OCI-LY1 (cell line): ENCODE results near the gene MFF.

ENCODE experiments used
- H2AFZ ChIP-seq: fragments of 200-600 bp; sonication (generic), shearing (Covaris generic); 2 replicates; pipeline ENCODE4 v1.6.0; 2014; ENCODE audit warnings: antibody characterized with exemption, mild to moderate bottlenecking, low read length
- H3F3A ChIP-seq: fragments of 200-600 bp; sonication (generic), shearing (Covaris generic); 2 replicates; pipeline ENCODE4 v1.6.0; 2014; ENCODE audit warnings: mild to moderate bottlenecking, antibody characterized with exemption, low read length, moderate library complexity; ENCODE audit not compliant: insufficient read depth
- H3K27ac ChIP-seq: fragments of 200-600 bp; sonication (generic); 2 replicates; pipeline ENCODE4 v1.5.1; 2014; ENCODE audit warnings: low read length, mixed run types, mild to moderate bottlenecking, low read depth; ENCODE audit not compliant: poor library complexity, severe bottlenecking
- H3K27me3 ChIP-seq: fragments of 200-600 bp; sonication (generic); 2 replicates; pipeline ENCODE4 v1.6.0; 2014; ENCODE audit warnings: antibody characterized with exemption, mild to moderate bottlenecking, low read length, moderate library complexity; ENCODE audit not compliant: insufficient read depth
- H3K36me3 ChIP-seq: fragments of 200-600 bp; sonication (generic); 2 replicates; pipeline ENCODE4 v1.6.1; 2014; ENCODE audit warnings: mild to moderate bottlenecking, antibody characterized with exemption, low read length, moderate library complexity, mixed read lengths; ENCODE audit not compliant: insufficient read depth
- H3K4me1 ChIP-seq: fragments of 200-600 bp; sonication (generic); 2 replicates; pipeline ENCODE4 v1.5.1; 2014; ENCODE audit warnings: mild to moderate bottlenecking, low read length, moderate library complexity; ENCODE audit not compliant: insufficient read depth, severe bottlenecking
- H3K4me2 ChIP-seq: fragments of 200-600 bp; sonication (generic), shearing (Covaris generic); 2 replicates; pipeline ENCODE4 v1.6.1; 2014; ENCODE audit warnings: low read length
- H3K4me3 ChIP-seq: fragments of 200-600 bp; sonication (generic); 2 replicates; pipeline ENCODE4 v1.5.1; 2014; ENCODE audit warnings: low read length, low read depth, mild to moderate bottlenecking, mixed read lengths; ENCODE audit not compliant: poor library complexity, severe bottlenecking
- H3K79me2 ChIP-seq: fragments of 200-600 bp; shearing (Covaris generic); 2 replicates; pipeline ENCODE4 v1.6.1; 2016; ENCODE audit warnings: mixed run types, low read length, mixed read lengths; ENCODE audit not compliant: insufficient read depth
- H3K9ac ChIP-seq: fragments of 200-600 bp; sonication (generic), shearing (Covaris generic); 2 replicates; pipeline ENCODE4 v1.6.1; 2014; ENCODE audit warnings: mild to moderate bottlenecking, low read length, mixed read lengths
- H3K9me2 ChIP-seq: fragments of 200-600 bp; sonication (generic), shearing (Covaris generic); 2 replicates; pipeline ENCODE4 v1.6.1; 2014; ENCODE audit warnings: low read depth, mild to moderate bottlenecking, low read length, mixed read lengths
- H3K9me3 ChIP-seq: fragments of 200-600 bp; shearing (Covaris generic); 2 replicates; pipeline ENCODE4 v1.6.1; 2014; ENCODE audit warnings: low read length, mixed read lengths
- H4K20me1 ChIP-seq: fragments of 200-600 bp; sonication (generic), shearing (Covaris generic); 2 replicates; pipeline ENCODE4 v1.6.0; 2016; ENCODE audit warnings: mild to moderate bottlenecking, low read length; ENCODE audit not compliant: insufficient read depth
- EZH2 ChIP-seq: fragments of 200-600 bp; sonication (generic), shearing (Covaris generic); IDR thresholded peaks from 2 replicates; pipeline ENCODE4 v1.8.0; 2017; ENCODE audit warnings: borderline replicate concordance, mixed run types, mild to moderate bottlenecking, antibody characterized with exemption, low read length, moderate library complexity, mixed read lengths
- TF ChIP-seq, protein P1 (sequence below): fragments of 200-600 bp; sonication (generic), shearing (Covaris generic); IDR thresholded peaks from 2 replicates; pipeline ENCODE4 v1.5.1; 2017; ENCODE audit warnings: mild to moderate bottlenecking, antibody characterized with exemption, low read length, moderate library complexity, mixed read lengths

The MFF gene

DNA sequence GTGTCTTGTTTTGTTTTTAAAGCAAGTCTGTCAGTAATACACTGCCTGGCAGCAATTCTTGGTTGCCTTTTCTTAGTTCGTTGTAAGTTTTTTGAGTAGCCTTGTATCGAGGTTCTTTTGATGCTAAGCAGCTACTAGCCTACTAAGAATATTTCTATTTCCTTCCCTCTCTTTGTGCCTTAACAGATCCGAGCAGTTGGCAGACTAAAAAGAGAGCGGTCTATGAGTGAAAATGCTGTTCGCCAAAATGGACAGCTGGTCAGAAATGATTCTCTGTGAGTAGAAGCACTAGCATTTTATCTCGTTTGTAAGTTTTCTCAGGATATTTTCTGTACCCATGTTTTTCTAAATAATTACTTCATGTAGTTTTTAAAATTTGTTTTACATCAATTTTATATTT lies 15.1 kb downstream of the MFF start:
- TF ChIP-seq, protein P1, sequence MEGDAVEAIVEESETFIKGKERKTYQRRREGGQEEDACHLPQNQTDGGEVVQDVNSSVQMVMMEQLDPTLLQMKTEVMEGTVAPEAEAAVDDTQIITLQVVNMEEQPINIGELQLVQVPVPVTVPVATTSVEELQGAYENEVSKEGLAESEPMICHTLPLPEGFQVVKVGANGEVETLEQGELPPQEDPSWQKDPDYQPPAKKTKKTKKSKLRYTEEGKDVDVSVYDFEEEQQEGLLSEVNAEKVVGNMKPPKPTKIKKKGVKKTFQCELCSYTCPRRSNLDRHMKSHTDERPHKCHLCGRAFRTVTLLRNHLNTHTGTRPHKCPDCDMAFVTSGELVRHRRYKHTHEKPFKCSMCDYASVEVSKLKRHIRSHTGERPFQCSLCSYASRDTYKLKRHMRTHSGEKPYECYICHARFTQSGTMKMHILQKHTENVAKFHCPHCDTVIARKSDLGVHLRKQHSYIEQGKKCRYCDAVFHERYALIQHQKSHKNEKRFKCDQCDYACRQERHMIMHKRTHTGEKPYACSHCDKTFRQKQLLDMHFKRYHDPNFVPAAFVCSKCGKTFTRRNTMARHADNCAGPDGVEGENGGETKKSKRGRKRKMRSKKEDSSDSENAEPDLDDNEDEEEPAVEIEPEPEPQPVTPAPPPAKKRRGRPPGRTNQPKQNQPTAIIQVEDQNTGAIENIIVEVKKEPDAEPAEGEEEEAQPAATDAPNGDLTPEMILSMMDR = no peak
- no peak for TF ChIP-seq EZH2
- Histone ChIP-seq H3K27me3 (no peaks in the 10 kb centered on the region), H3K9me3 (no peaks in the 10 kb centered on the region), H3K4me2 (no peak overlapping the region), H3K9me2 (no peaks in the 10 kb centered on the region), H3K27ac (no peak overlapping the region), H3K9ac (no peak overlapping the region), H3K36me3 (peaks cover 47% of the 10 kb centered on the region), H3K79me2 (no peaks in the 10 kb centered on the region), H3K4me1 (no peaks in the 10 kb centered on the region), H4K20me1 (no peaks in the 10 kb centered on the region), H3K4me3 (no peak overlapping the region), H3F3A (no peaks in the 10 kb centered on the region), H2AFZ (no peak overlapping the region)

DNA sequence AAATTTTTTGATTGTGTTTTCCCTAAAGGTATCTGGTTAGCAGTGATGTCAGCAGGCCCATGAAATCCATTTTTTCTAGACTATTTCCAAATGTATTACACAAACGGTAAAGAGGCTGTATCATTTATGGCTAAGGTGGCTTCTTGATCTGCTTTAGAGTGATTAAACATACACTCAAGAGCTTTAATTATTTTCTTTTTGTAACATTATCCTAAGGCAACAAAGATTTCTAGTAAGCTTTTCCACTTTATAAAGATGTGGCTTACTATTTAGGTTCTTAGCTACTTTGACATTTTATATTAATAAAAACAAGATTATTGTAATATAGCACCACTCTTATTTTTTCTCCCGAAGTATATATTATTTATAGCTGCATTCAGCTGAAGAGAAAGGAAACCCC lies 16.5 kb downstream of the MFF start:
- Histone ChIP-seq H3K4me3 (no peak overlapping the region), H3K36me3 (peaks cover 47% of the 10 kb centered on the region), H3K9me2 (no peaks in the 10 kb centered on the region), H3F3A (no peaks in the 10 kb centered on the region), H3K27me3 (no peaks in the 10 kb centered on the region), H3K27ac (no peak overlapping the region), H3K9me3 (no peaks in the 10 kb centered on the region), H3K4me1 (no peaks in the 10 kb centered on the region), H2AFZ (no peak overlapping the region), H3K79me2 (no peaks in the 10 kb centered on the region), H3K9ac (no peak overlapping the region), H4K20me1 (no peaks in the 10 kb centered on the region), H3K4me2 (no peak overlapping the region)
- no peak for TF ChIP-seq EZH2
- TF ChIP-seq, protein P1 = no peak

DNA sequence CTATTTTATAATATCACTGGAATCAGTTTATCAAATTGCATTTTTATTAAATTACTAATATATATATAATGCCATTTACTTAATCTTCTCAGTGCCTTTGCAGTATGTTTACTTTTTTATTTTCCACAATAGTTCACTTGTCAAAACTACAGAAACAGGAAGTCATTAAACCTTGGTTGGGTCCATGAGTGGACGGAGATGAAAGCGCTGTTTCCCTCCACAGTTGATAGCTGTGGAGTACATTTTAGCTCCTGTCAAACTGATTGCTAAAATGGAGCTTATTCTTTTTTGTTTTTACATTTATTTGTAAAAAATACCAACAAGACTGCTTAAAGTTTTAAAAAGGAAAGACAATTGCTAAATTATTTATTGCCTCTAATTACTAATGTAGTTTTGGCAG lies 19.2 kb downstream of the MFF start:
- H2AFZ ChIP-seq = no peak overlapping the region
- TF ChIP-seq EZH2 = no peak
- TF ChIP-seq, protein P1 = no peak
- no peak overlapping the region for H3K4me3 ChIP-seq
- H3K36me3 ChIP-seq = peaks cover 55% of the 10 kb centered on the region
- H3K27ac ChIP-seq = no peak overlapping the region
- no peaks in the 10 kb centered on the region for H3F3A ChIP-seq
- no peak overlapping the region for H3K9ac ChIP-seq
- no peaks in the 10 kb centered on the region for H3K27me3 ChIP-seq
- H4K20me1 ChIP-seq = no peaks in the 10 kb centered on the region
- no peaks in the 10 kb centered on the region for H3K4me1 ChIP-seq
- H3K9me2 ChIP-seq = no peaks in the 10 kb centered on the region
- no peaks in the 10 kb centered on the region for H3K79me2 ChIP-seq
- H3K4me2 ChIP-seq = no peak overlapping the region
- H3K9me3 ChIP-seq = no peaks in the 10 kb centered on the region
